Measurements from ENCODE around the gene ADGRG1. TPM values are rescaled to one million over a fixed set of nuclear protein-coding genes. Genes with fewer than 3 reads are reported as not detected.

The ADGRG1 gene
- polyA plus RNA-seq, 1 experiment: 1.1 TPM

DNA sequence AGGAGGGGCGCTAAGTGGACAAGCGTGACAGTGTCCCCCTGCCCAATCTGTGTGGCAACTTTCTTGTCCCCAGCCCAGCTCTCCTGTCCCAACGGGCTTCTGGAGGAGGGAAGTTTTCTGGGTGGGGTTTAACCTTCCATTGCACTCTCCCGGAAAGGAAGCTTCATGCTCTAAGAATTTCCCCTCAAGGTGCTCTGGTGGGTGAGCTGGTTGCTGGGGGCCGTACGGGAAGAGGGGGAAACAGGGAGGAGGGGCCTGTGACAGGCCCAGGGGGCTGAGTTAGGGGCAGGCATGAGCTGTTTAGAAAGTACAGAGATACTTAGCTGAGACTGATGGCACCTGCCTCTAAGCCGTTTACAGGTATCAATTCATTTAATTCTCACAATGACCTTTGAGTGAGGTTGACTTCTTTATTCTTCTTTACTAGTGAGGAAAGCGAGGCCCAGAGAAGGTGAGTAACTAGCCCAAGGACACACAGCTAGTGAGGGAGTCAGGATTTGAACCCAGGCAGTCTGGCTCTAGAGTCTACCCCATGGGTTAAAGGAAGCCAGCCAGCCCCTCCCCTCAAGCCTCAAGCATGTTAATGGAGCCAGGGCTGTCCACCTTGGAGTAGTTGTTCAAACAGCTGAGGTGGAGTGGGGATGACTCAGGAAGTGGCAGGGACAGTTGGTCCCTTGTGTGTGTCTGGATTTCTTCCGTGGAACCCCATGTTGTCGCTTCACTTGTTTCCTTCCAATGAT lies 18.9 kb downstream of the ADGRG1 start:
- no peak for DNase-seq (ENCODE audit: low read depth)
- Histone ChIP-seq H3K4me3 (ENCODE audit: low read depth, low read length) (no peak overlapping the region), H3K36me3 (ENCODE audit: control insufficient read depth, insufficient read depth, low read length) (no peaks in the 10 kb centered on the region), H3K27me3 (ENCODE audit: control insufficient read depth, insufficient read depth, low read length) (no peaks in the 10 kb centered on the region)
- CTCF ChIA-PET: interaction anchor here (1.2 to 6.1 kb wide), 11 partner anchors 12 to 89 kb away, joined by 3 to 126 read pairs (median 29); partner anchors contain the start of gene ADGRG1
- TF ChIP-seq, protein P1, sequence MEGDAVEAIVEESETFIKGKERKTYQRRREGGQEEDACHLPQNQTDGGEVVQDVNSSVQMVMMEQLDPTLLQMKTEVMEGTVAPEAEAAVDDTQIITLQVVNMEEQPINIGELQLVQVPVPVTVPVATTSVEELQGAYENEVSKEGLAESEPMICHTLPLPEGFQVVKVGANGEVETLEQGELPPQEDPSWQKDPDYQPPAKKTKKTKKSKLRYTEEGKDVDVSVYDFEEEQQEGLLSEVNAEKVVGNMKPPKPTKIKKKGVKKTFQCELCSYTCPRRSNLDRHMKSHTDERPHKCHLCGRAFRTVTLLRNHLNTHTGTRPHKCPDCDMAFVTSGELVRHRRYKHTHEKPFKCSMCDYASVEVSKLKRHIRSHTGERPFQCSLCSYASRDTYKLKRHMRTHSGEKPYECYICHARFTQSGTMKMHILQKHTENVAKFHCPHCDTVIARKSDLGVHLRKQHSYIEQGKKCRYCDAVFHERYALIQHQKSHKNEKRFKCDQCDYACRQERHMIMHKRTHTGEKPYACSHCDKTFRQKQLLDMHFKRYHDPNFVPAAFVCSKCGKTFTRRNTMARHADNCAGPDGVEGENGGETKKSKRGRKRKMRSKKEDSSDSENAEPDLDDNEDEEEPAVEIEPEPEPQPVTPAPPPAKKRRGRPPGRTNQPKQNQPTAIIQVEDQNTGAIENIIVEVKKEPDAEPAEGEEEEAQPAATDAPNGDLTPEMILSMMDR (IDR thresholded peaks at IDR 0.05; ENCODE audit: insufficient read depth, low read depth, low read length): no peak
- POLR2A ChIA-PET: no interaction called here

DNA sequence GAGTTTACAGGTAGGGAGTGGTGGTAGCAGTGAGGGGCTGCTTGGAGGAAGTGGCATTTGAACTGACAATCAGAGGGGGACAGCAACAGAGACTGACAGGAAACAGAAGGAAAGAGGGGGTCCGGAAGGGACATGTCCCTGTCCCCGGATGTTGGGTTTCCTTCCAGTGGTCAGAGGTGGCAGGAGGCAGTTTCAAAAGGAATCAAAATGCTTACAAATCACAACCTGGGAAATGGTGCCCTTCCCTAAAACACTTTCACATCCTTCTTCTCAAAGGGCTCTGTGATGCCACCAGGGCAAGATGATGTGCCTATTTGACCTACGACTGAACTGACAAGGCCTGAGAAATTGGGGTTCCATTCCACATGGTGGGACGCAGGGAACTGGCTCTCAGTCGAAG lies 19.7 kb downstream of the ADGRG1 start:
- H3K36me3 ChIP-seq (ENCODE audit: control insufficient read depth, insufficient read depth, low read length): no peaks in the 10 kb centered on the region
- POLR2A ChIA-PET: no interaction called here
- no peak overlapping the region for H3K4me3 ChIP-seq (ENCODE audit: low read depth, low read length)
- no peaks in the 10 kb centered on the region for H3K27me3 ChIP-seq (ENCODE audit: control insufficient read depth, insufficient read depth, low read length)
- DNase-seq (ENCODE audit: low read depth): no peak
- TF ChIP-seq, protein P1 (IDR thresholded peaks at IDR 0.05; ENCODE audit: insufficient read depth, low read depth, low read length): no peak
- CTCF ChIA-PET: interaction anchor here (0.8 to 6.1 kb wide), 24 partner anchors 8 to 253 kb away, joined by 3 to 126 read pairs (median 4); partner anchors contain the start of gene ADGRG1

DNA sequence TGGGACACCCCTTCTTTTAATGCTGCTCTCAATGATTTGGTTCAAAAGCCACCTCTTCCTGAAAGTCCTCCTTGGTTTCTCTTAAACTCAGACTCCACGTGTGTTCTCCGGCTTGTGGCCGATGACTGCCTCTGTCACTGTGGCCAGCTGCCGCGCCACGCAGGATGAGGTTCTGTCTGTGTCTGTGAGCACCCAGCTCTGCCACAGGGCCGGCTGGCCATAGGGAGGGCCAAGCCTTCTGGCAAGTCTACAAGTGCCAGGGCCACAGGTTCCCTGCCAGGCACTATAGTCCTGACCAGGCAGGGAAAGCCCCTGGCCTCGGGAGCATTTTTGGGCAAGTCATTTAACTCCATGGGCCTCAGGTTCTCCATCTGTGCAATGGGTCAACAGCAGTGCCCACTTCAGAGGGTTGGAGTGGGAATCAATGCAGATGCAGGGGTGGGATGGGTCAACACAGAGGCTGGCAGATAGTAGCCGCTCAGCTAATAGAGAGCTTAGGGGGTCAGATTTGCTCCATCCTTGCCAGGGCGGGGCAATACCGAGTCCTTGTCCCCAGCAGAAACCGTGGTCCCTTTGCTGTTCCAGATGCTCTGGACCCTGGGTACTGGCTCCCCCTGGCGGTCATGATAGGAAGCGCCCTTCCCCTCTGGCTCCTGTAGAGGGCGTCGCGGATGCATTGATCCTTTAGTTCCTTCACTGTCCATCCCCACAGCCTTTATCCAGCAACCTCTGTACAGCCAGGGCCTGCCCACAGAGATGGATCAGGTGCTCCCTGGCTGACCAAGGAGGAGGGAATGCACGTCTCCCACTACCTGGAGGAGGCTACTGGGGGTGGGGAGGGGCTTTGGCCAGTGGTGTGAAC lies 20.4 kb downstream of the ADGRG1 start:
- Histone ChIP-seq H3K4me3 (ENCODE audit: low read depth, low read length) (no peak overlapping the region), H3K27me3 (ENCODE audit: control insufficient read depth, insufficient read depth, low read length) (no peaks in the 10 kb centered on the region), H3K36me3 (ENCODE audit: control insufficient read depth, insufficient read depth, low read length) (no peaks in the 10 kb centered on the region)
- TF ChIP-seq, protein P1 (IDR thresholded peaks at IDR 0.05; ENCODE audit: insufficient read depth, low read depth, low read length): peak; percentile 100
- DNase-seq (ENCODE audit: low read depth): no peak
- ChIA-PET CTCF (interaction anchor here (0.6 to 6.1 kb wide), 35 partner anchors 9 to 252 kb away, joined by 3 to 126 read pairs (median 4); partner anchors contain the start of genes ADGRG1 and ADGRG3), POLR2A (no interaction called here)

GRCh38 chr16:57649443-57649751 lies 21.0 kb downstream of the ADGRG1 start:
- ChIA-PET CTCF (interaction anchor here (0.6 to 6.1 kb wide), 21 partner anchors 10 to 355 kb away, joined by 3 to 126 read pairs (median 5); partner anchors contain the start of genes ADGRG1 and ADGRG3), POLR2A (no interaction called here)
- TF ChIP-seq, protein P1 (IDR thresholded peaks at IDR 0.05; ENCODE audit: insufficient read depth, low read depth, low read length): no peak

GRCh38 chr16:57649846-57650245 lies 21.4 kb downstream of the ADGRG1 start:
- H3K27me3 ChIP-seq (ENCODE audit: control insufficient read depth, insufficient read depth, low read length): no peaks in the 10 kb centered on the region
- CTCF ChIA-PET: interaction anchor here (0.6 to 6.1 kb wide), 21 partner anchors 10 to 355 kb away, joined by 3 to 126 read pairs (median 5); partner anchors contain the start of genes ADGRG1 and ADGRG3
- TF ChIP-seq, protein P1 (IDR thresholded peaks at IDR 0.05; ENCODE audit: insufficient read depth, low read depth, low read length): no peak
- DNase-seq (ENCODE audit: low read depth): no peak
- POLR2A ChIA-PET: no interaction called here
- H3K36me3 ChIP-seq (ENCODE audit: control insufficient read depth, insufficient read depth, low read length): no peaks in the 10 kb centered on the region
- H3K4me3 ChIP-seq (ENCODE audit: low read depth, low read length): no peak overlapping the region

More at GRCh38 chr16:57649443-57649751, 21.0 kb downstream of the ADGRG1 start:
- Histone ChIP-seq H3K4me3 (ENCODE audit: low read depth, low read length) (no peak overlapping the region), H3K36me3 (ENCODE audit: control insufficient read depth, insufficient read depth, low read length) (no peaks in the 10 kb centered on the region), H3K27me3 (ENCODE audit: control insufficient read depth, insufficient read depth, low read length) (no peaks in the 10 kb centered on the region)
- DNase-seq (ENCODE audit: low read depth): no peak

Data from BJ (cell line).